Colonic mucosa (tissue), 4 donors: Measurements from ENCODE around the gene CNOT6. TPM values are rescaled to one million over a fixed set of nuclear protein-coding genes. Genes with fewer than 3 reads are reported as not detected.
"Not testable (repeated sequence)": the region's sequence is repeated elsewhere in the genome, so short reads cannot be mapped to it uniquely, and the experiment has no call there.

ENCODE experiments used
- DNase-seq: peaks from one replicate; pipeline ENCODE4 v3.0.0-alpha.2; 2020
- H3K27ac ChIP-seq: fragments of 200-600 bp; one replicate; pipeline ENCODE4 v1.8.0; 2021
- H3K27me3 ChIP-seq: fragments of 200-600 bp; one replicate; pipeline ENCODE4 v1.8.0; 2021
- H3K36me3 ChIP-seq: fragments of 200-600 bp; one replicate; pipeline ENCODE4 v1.8.0; 2021
- H3K4me1 ChIP-seq: fragments of 200-600 bp; one replicate; pipeline ENCODE4 v1.8.0; 2021; ENCODE audit warnings: mild to moderate bottlenecking
- H3K4me3 ChIP-seq: fragments of 200-600 bp; one replicate; pipeline ENCODE4 v1.8.0; 2021
- H3K9ac ChIP-seq, 2 donors: one replicate each; pipeline ENCODE4 v1.7.0; 2013; ENCODE audit warnings: control low read depth in 2 of 2, low read depth in 2 of 2, low read length in 2 of 2
- H3K9me3 ChIP-seq: fragments of 200-600 bp; one replicate; pipeline ENCODE4 v1.8.0; 2021
- CTCF ChIP-seq: fragments of 200-600 bp; IDR thresholded peaks from one replicate; pipeline ENCODE4 v1.8.0; 2022; ENCODE audit warnings: antibody characterized with exemption, mild to moderate bottlenecking
- intact Hi-C: fragments of 100-400 bp; cut with DNase I; formaldehyde crosslinking; loops from one replicate; pipeline ENCODE4 v1.14.1; 2022
- total RNA-seq, 2 donors: library from RNA; stranded (reverse); fragmentation: NEBNext Ultra II Directional in 1 of 2; extraction: Animal tissue kit (Norgen Biotek cat#: 25700) in 1 of 2; gene quantifications; one replicate each; pipeline ENCODE4 v1.2.1, GENCODE V29; 2021
- donor health status: healthy.
- donor health status: DM: no; HTN: no; CAD: no.
- donor health status: DM: no; HTN: no; CAD: no.

Gene CNOT6
- total RNA-seq, 2 donors from 2014 or later, result 35.5 to 38.2 TPM

GRCh38 chr5:180472269-180472668 lies 21.9 kb upstream of the CNOT6 start:
- no peaks in the 10 kb centered on the region for H3K36me3 ChIP-seq

GRCh38 chr5:180473386-180473785 lies 20.8 kb upstream of the CNOT6 start:
- H3K4me3 ChIP-seq, intact Hi-C loops, H3K4me1 ChIP-seq, H3K9ac ChIP-seq, H3K36me3 ChIP-seq, DNase-seq, H3K27ac ChIP-seq, H3K27me3 ChIP-seq, H3K9me3 ChIP-seq: not testable (repeated sequence)

More at GRCh38 chr5:180472269-180472668, 21.9 kb upstream of the CNOT6 start:
- H3K4me3 ChIP-seq, result no peak overlapping the region
- TF ChIP-seq CTCF, result no peak
- H3K27me3 ChIP-seq, result no peaks in the 10 kb centered on the region
- no peaks in the 10 kb centered on the region for H3K4me1 ChIP-seq
- no peak overlapping the region for H3K9ac ChIP-seq
- intact Hi-C loops, result no loop called here
- no peak overlapping the region for H3K27ac ChIP-seq
- no peaks in the 10 kb centered on the region for H3K9me3 ChIP-seq
- no peak for DNase-seq

- no peak for TF ChIP-seq CTCF
- intact Hi-C loops, result no loop called here
- H3K27ac ChIP-seq, result no peak overlapping the region
- no peaks in the 10 kb centered on the region for H3K9me3 ChIP-seq
- no peak overlapping the region for H3K9ac ChIP-seq
- H3K36me3 ChIP-seq, result no peaks in the 10 kb centered on the region
- H3K4me1 ChIP-seq, result no peaks in the 10 kb centered on the region
- no peak for DNase-seq
- no peaks in the 10 kb centered on the region for H3K27me3 ChIP-seq
- H3K4me3 ChIP-seq, result no peak overlapping the region
These were observed 19.6 kb upstream of the CNOT6 start for GRCh38 chr5:180474569-180474968.

GRCh38 chr5:180475969-180476524 lies 18.1 kb upstream of the CNOT6 start:
- DNase-seq, H3K36me3 ChIP-seq, H3K27ac ChIP-seq, H3K4me1 ChIP-seq, intact Hi-C loops, H3K9ac ChIP-seq, H3K27me3 ChIP-seq, H3K9me3 ChIP-seq, H3K4me3 ChIP-seq: not testable (repeated sequence)

GRCh38 chr5:180484813-180485212 lies 9.4 kb upstream of the CNOT6 start:
- Histone ChIP-seq H3K9ac (no peak overlapping the region), H3K4me1 (no peaks in the 10 kb centered on the region), H3K4me3 (no peak overlapping the region), H3K27me3 (no peaks in the 10 kb centered on the region), H3K27ac (no peak overlapping the region), H3K36me3 (no peaks in the 10 kb centered on the region), H3K9me3 (no peaks in the 10 kb centered on the region)
- no peak for DNase-seq
- intact Hi-C loops, result no loop called here
- no peak for TF ChIP-seq CTCF

- no peak for TF ChIP-seq CTCF
- Histone ChIP-seq H3K36me3 (no peaks in the 10 kb centered on the region), H3K27ac (no peak overlapping the region), H3K4me1 (no peaks in the 10 kb centered on the region), H3K4me3 (no peak overlapping the region), H3K27me3 (no peaks in the 10 kb centered on the region), H3K9me3 (no peaks in the 10 kb centered on the region), H3K9ac (no peak overlapping the region)
- DNase-seq, result no peak
- intact Hi-C loops, result no loop called here
These were observed 7.5 kb upstream of the CNOT6 start for GRCh38 chr5:180486636-180487149.
